A549 treated with CORT108297 at 1 μM for 4 hours (cell line): ENCODE data around the gene SRGAP2. TPM values are rescaled to one million over a fixed set of nuclear protein-coding genes. Genes with fewer than 3 reads are reported as not detected.

Source experiments
- total RNA-seq: library from RNA; stranded (reverse); fragments of 200-300 nt; extraction: Qiagen RNA extraction; gene quantifications from 5 replicates; pipeline ENCODE4 v1.2.3, GENCODE V29; 2022

The SRGAP2 gene
- 18.7 to 29.5 TPM (median 26.5 TPM) in 5 replicates for total RNA-seq

GRCh38 chr1:206203364-206204158 lies at the start of gene SRGAP2:
SRGAP2 (plus strand) TSS chr1:206203541; CDS start chr1:206205971, 2,430 bp downstream.

GRCh38 chr1:206202789-206203363 lies 465 bp upstream of the SRGAP2 start, which contains the start of gene FAM72A:
FAM72A (minus strand) TSS chr1:206202839; CDS start chr1:206202025, 814 bp downstream.

Other genes starting within 250 kb of the SRGAP2 start
- gene RAB7B, start 200.1 kb upstream of the SRGAP2 start, total RNA-seq: 1.0 to 2.8 TPM (median 1.7 TPM) in 5 replicates
- not detected in 5 replicates for gene CTSE, start 179.6 kb upstream of the SRGAP2 start, total RNA-seq
- not detected in 5 replicates for gene RHEX, start 150.4 kb upstream of the SRGAP2 start, total RNA-seq
- gene AVPR1B, start 86.2 kb upstream of the SRGAP2 start, total RNA-seq: not detected in 5 replicates
- gene FAM72A, start 702 bp upstream of the SRGAP2 start, total RNA-seq: 9.6 to 12.9 TPM (median 11.8 TPM) in 5 replicates